GM23338 (cell line): Measurements from ENCODE around the gene HES4.

Experiments used
- ETS1 ChIP-seq: IDR thresholded peaks from 2 replicates; pipeline ENCODE4 v1.6.1; 2016; ENCODE audit warnings: antibody characterized with exemption
- NANOG ChIP-seq: IDR thresholded peaks from 2 replicates; pipeline ENCODE4 v1.6.1; 2016; ENCODE audit warnings: antibody characterized with exemption, borderline replicate concordance
- POLR2AphosphoS5 ChIP-seq: IDR thresholded peaks from 2 replicates; pipeline ENCODE4 v1.6.1; 2016; ENCODE audit warnings: antibody characterized with exemption, low read depth
- REST ChIP-seq: IDR thresholded peaks from one replicate; pipeline ENCODE4 v1.6.1; 2018; ENCODE audit warnings: antibody characterized with exemption; ENCODE audit not compliant: unreplicated experiment
- TF ChIP-seq, protein P1 (sequence below), 2 experiments: fragments of 200-600 bp in 1 of 2; sonication (generic) in 1 of 2; conservative IDR thresholded peaks; 2 replicates each; pipeline versions ENCODE4 v1.5.1 to v1.6.1; 2016 to 2017; ENCODE audit warnings: antibody characterized with exemption in 2 of 2, low read depth in 2 of 2, mild to moderate bottlenecking in 2 of 2, moderate library complexity in 1 of 2

DNA sequence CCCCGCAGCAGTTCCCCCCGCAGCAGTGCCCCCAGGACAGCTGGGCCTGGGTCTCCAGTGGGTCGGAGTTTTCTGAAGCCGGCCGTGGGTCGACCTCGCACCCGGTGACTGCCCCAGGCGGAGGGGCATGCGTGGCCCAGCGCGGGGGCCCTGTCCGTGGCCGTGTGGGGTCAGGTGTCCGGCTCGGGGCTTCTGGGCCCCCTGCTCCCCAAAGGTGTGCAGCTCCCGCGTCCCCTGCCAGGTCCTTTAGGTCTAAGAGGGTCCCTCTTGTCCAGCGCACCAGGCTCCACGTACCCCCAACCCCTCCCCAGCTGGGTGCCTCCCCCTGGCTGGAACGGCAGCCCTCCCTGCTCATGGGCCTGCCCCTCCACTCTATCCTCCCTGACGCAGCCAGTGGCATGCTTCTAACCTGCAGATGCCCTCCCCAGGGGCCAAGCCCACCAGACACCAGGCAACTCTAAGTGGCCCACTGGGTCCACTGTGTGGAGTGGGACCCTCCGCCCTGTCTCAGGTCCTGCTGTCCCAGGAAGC lies 5.9 kb upstream of the HES4 start:
- TF ChIP-seq, protein P1, sequence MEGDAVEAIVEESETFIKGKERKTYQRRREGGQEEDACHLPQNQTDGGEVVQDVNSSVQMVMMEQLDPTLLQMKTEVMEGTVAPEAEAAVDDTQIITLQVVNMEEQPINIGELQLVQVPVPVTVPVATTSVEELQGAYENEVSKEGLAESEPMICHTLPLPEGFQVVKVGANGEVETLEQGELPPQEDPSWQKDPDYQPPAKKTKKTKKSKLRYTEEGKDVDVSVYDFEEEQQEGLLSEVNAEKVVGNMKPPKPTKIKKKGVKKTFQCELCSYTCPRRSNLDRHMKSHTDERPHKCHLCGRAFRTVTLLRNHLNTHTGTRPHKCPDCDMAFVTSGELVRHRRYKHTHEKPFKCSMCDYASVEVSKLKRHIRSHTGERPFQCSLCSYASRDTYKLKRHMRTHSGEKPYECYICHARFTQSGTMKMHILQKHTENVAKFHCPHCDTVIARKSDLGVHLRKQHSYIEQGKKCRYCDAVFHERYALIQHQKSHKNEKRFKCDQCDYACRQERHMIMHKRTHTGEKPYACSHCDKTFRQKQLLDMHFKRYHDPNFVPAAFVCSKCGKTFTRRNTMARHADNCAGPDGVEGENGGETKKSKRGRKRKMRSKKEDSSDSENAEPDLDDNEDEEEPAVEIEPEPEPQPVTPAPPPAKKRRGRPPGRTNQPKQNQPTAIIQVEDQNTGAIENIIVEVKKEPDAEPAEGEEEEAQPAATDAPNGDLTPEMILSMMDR (conservative IDR thresholded peaks at IDR 0.05; ENCODE audit: low read depth in 2 of 2): no peak
- TF ChIP-seq ETS1 (no peak), POLR2AphosphoS5 (no peak), REST (no peak), NANOG (no peak)
